ENCODE results near the gene DNAJC19. TPM values are rescaled to one million over a fixed set of nuclear protein-coding genes. Genes with fewer than 3 reads are reported as not detected.

DNAJC19 gene
- total RNA-seq, 6 experiments from 2014 or later, result 33.1 to 39.2 (median 37.2) TPM

DNA sequence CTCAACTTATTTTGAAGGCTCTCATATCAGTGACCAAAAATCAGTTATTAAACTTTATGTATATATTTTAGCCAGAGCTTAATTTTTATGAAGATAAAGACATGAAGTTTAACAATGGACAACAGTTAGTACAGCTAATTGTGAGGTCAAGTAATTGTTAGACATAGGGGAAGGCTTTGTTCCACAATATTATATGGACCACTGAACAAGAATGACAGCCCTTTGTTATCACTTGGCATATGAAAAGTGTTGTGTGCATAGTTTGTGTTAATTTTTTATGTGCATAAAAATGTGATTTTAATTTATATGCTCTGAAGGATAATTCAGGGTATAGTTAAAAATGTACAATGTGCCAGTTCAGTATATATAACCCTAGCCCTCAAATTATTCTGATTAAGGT is 12.0 kb downstream of the DNAJC19 start:
- TF ChIP-seq, protein P1, sequence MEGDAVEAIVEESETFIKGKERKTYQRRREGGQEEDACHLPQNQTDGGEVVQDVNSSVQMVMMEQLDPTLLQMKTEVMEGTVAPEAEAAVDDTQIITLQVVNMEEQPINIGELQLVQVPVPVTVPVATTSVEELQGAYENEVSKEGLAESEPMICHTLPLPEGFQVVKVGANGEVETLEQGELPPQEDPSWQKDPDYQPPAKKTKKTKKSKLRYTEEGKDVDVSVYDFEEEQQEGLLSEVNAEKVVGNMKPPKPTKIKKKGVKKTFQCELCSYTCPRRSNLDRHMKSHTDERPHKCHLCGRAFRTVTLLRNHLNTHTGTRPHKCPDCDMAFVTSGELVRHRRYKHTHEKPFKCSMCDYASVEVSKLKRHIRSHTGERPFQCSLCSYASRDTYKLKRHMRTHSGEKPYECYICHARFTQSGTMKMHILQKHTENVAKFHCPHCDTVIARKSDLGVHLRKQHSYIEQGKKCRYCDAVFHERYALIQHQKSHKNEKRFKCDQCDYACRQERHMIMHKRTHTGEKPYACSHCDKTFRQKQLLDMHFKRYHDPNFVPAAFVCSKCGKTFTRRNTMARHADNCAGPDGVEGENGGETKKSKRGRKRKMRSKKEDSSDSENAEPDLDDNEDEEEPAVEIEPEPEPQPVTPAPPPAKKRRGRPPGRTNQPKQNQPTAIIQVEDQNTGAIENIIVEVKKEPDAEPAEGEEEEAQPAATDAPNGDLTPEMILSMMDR (IDR thresholded peaks at IDR 0.05), result no peak
- Mint-ChIP-seq H3K4me3 (no peak overlapping the region), H3K4me1 (ENCODE audit: low read depth) (peaks cover 6% of the 10 kb centered on the region; the same call in 1 of the 2 replicates), H3K27me3 (ENCODE audit: insufficient read depth) (no peaks in the 10 kb centered on the region), H3K9me3 (no peaks in the 10 kb centered on the region), H3K36me3 (ENCODE audit: low read depth) (peaks cover 15% of the 10 kb centered on the region; the same call in 1 of the 2 replicates), H3K27ac (no peak overlapping the region)
- DNase-seq, result no peak

DNA sequence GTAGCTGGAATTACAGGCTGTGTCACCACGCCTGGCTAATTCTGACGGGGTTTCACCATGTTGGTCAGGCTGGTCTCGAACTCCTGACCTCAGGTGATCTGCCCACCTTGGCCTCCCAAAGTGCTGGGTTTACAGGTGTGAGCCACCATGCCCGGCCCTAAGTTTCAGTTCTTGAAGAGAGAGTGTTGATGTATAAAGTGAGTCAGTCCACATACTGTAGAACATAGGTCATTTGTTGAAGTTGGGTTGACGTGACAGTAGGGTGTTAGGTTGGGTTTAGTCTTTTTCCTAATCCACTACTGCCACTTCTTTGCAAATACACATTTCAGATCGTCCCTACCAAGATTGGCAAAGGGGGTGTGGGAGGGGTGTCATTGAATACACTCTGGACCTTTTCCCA is 15.2 kb downstream of the DNAJC19 start:
- Mint-ChIP-seq H3K4me3 (no peak overlapping the region), H3K36me3 (ENCODE audit: low read depth) (peaks cover 11% of the 10 kb centered on the region; the same call in 1 of the 2 replicates), H3K27me3 (ENCODE audit: insufficient read depth) (no peaks in the 10 kb centered on the region), H3K9me3 (no peaks in the 10 kb centered on the region), H3K4me1 (ENCODE audit: low read depth) (no peaks in the 10 kb centered on the region), H3K27ac (no peak overlapping the region)
- DNase-seq, result no peak
- TF ChIP-seq, protein P1 (IDR thresholded peaks at IDR 0.05), result no peak

DNA sequence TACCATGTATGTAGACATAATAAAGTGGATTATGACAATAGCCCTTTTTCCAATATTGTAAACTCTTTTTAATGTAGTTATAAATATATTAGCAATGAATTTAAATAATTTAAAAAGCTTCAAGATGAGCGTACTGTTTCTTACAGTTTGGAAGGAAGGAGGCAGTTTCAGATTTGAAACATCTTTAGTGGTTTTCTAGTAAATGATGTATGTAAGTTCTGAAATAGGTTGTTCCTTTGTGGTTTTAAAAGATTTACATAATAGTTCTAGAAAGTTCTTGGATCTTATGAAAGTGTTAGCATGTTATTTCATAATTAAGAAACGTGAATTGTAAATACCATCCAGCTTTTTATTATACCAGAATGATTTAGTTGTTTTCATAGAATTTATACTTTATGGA is 16.0 kb downstream of the DNAJC19 start:
- TF ChIP-seq, protein P1 (IDR thresholded peaks at IDR 0.05), result no peak
- no peaks in the 10 kb centered on the region for H3K9me3 Mint-ChIP-seq
- no peaks in the 10 kb centered on the region for H3K4me1 Mint-ChIP-seq (ENCODE audit: low read depth)
- no peaks in the 10 kb centered on the region for H3K27me3 Mint-ChIP-seq (ENCODE audit: insufficient read depth)
- no peak overlapping the region for H3K27ac Mint-ChIP-seq
- peaks cover 13% of the 10 kb centered on the region; the same call in 1 of the 2 replicates for H3K36me3 Mint-ChIP-seq (ENCODE audit: low read depth)
- no peak for DNase-seq
- H3K4me3 Mint-ChIP-seq, result no peak overlapping the region

DNA sequence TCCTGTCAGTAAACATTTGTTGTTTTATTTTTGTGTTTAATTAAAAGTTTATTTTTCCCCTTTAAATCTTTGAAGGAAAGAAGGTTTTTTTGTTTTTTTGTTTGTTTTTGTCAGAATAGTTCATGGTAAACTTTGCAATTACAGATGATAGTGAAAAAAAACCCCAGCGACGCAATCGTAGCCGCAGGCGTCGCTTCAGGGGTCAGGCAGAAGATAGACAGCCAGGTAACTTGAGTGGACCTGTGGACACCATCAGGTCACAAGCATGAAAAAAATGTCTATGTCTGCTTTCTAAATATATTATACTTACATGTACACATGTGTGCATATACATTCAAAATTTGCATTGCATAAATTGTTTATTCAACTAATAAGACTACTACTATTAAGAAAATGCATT is 18.6 kb downstream of the DNAJC19 start:
- H3K36me3 Mint-ChIP-seq (ENCODE audit: low read depth), result peaks cover 13% of the 10 kb centered on the region; the same call in 1 of the 2 replicates
- no peaks in the 10 kb centered on the region for H3K9me3 Mint-ChIP-seq
- no peak for DNase-seq
- no peak overlapping the region for H3K4me3 Mint-ChIP-seq
- TF ChIP-seq, protein P1 (IDR thresholded peaks at IDR 0.05), result no peak
- no peaks in the 10 kb centered on the region for H3K4me1 Mint-ChIP-seq (ENCODE audit: low read depth)
- H3K27me3 Mint-ChIP-seq (ENCODE audit: insufficient read depth), result no peaks in the 10 kb centered on the region
- H3K27ac Mint-ChIP-seq, result no peak overlapping the region

DNA sequence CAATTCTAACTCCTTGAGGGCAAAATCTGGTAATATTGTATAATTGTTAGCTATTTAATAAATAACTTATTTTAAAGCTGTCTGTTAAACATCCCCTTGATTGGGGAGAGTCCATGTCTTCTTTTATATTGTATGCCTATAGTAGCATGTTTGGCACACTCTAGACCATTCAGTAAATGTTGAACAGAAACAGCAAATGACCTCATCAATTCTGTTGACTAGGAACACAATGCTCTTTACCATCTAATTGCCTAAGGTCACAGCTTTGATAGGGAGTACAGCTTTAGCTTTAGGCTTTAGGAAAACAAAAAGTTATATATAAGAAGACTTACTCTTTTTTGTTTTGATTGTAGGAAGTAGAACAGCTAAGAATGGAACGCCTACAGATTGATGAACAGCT is 27.0 kb downstream of the DNAJC19 start:
- Mint-ChIP-seq H3K4me1 (ENCODE audit: low read depth) (no peaks in the 10 kb centered on the region), H3K27me3 (ENCODE audit: insufficient read depth) (no peaks in the 10 kb centered on the region), H3K36me3 (ENCODE audit: low read depth) (peaks cover 38% of the 10 kb centered on the region), H3K4me3 (no peak overlapping the region), H3K27ac (no peak overlapping the region), H3K9me3 (no peaks in the 10 kb centered on the region)
- DNase-seq, result no peak
- TF ChIP-seq, protein P1 (IDR thresholded peaks at IDR 0.05), result no peak

DNA sequence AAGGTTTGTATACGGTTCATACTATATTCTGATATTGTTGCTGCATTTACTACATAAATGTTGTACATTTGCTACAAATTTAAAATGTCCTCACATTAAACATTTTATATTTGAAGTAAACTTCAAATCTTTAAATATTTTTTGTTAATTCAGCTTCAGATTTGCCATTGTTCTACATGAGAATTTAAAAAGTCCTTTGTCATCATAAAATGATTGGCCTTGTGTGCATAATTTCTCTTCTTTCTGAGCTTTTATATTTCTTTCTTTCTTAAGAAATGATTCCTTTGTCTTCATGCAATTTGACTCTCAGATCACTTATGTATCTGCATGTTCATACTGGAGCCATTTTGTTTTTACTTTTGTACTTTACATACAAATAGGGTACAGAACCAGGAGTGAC is 28.0 kb downstream of the DNAJC19 start:
- peaks cover 41% of the 10 kb centered on the region for H3K36me3 Mint-ChIP-seq (ENCODE audit: low read depth)
- no peaks in the 10 kb centered on the region for H3K4me1 Mint-ChIP-seq (ENCODE audit: low read depth)
- H3K4me3 Mint-ChIP-seq, result no peak overlapping the region
- H3K9me3 Mint-ChIP-seq, result no peaks in the 10 kb centered on the region
- DNase-seq, result no peak
- no peak overlapping the region for H3K27ac Mint-ChIP-seq
- TF ChIP-seq, protein P1 (IDR thresholded peaks at IDR 0.05), result no peak
- no peaks in the 10 kb centered on the region for H3K27me3 Mint-ChIP-seq (ENCODE audit: insufficient read depth)
